ENCODE measurements around the gene TGFBR3L.
"Not testable (repeated sequence)": the region's sequence is repeated elsewhere in the genome, so short reads cannot be mapped to it uniquely, and the experiment has no call there.

The TGFBR3L gene

GRCh38 chr19:7961082-7961481 lies 46.5 kb downstream of the TGFBR3L start:
- DNase-seq (ENCODE audit: low read depth): not testable (repeated sequence)

GRCh38 chr19:7961920-7962626 lies 47.4 kb downstream of the TGFBR3L start:
- no peak for DNase-seq (ENCODE audit: low read depth)

- no peak for DNase-seq (ENCODE audit: low read depth)
Measured at GRCh38 chr19:7962644-7963268, 48.1 kb downstream of the TGFBR3L start.

GRCh38 chr19:7963566-7963965 lies 48.9 kb downstream of the TGFBR3L start:
- DNase-seq (ENCODE audit: low read depth): no peak

- DNase-seq (ENCODE audit: low read depth): peak; percentile 30
Measured at GRCh38 chr19:7965259-7965841, 50.7 kb downstream of the TGFBR3L start.

GRCh38 chr19:7965921-7966665 lies 51.5 kb downstream of the TGFBR3L start:
- DNase-seq (ENCODE audit: low read depth): no peak

GRCh38 chr19:7968008-7968795 lies 53.6 kb downstream of the TGFBR3L start:
- no peak for DNase-seq (ENCODE audit: low read depth)
